Prostate gland (tissue), 2 donors: Measurements from ENCODE around the gene ATP6V0B.

ENCODE experiments used
- CTCF ChIP-seq, 4 experiments: fragments of 200-600 bp in 2 of 4; fragments of 450-650 bp in 2 of 4; sonication (generic) in 2 of 4; IDR thresholded peaks; 1 replicate in 3 of 4; 2 replicates in 1 of 4; pipeline ENCODE4 v1.5.1; 2016 to 2019; ENCODE audit warnings: antibody characterized with exemption in 4 of 4, mild to moderate bottlenecking in 2 of 4, moderate library complexity in 2 of 4
- POLR2A ChIP-seq: fragments of 450-650 bp; IDR thresholded peaks from one replicate; pipeline ENCODE4 v1.6.1; 2016; ENCODE audit warnings: antibody characterized with exemption, mild to moderate bottlenecking
- POLR2AphosphoS5 ChIP-seq: sonication (generic); formaldehyde crosslinking; IDR thresholded peaks from one replicate; pipeline ENCODE4 v1.6.1; 2017; ENCODE audit warnings: antibody characterized with exemption

GRCh38 chr1:43974443-43975248 is at the start of gene ATP6V0B:
- TF ChIP-seq CTCF (IDR thresholded peaks at IDR 0.05) (peak in 2 of 4 experiments; percentile 44 to 57), POLR2A (peak; percentile 91), POLR2AphosphoS5 (peak; percentile 98)
